MM.1S (cell line): ENCODE data around the gene MAPK12.
A peak's percentile ranks its signal among the peaks of the same experiment; 100 is the strongest.

Experiments used
- DNase-seq: peaks from one replicate; pipeline ENCODE4 v3.0.0-alpha.2; 2015
- H2AFZ ChIP-seq: fragments of 300-600 bp; sonication (generic); 2 replicates; pipeline ENCODE4 v1.6.0; 2016; ENCODE audit warnings: antibody characterized with exemption, low read length
- H3F3A ChIP-seq: fragments of 300-600 bp; sonication (generic); 2 replicates; pipeline ENCODE4 v1.6.1; 2016; ENCODE audit warnings: mild to moderate bottlenecking, antibody characterized with exemption, low read length, moderate library complexity, mixed read lengths; ENCODE audit not compliant: insufficient read depth
- H3K27ac ChIP-seq: fragments of 300-600 bp; sonication (generic); 2 replicates; pipeline ENCODE4 v1.5.1; 2016; ENCODE audit warnings: mild to moderate bottlenecking, low read length
- H3K27me3 ChIP-seq: fragments of 300-600 bp; sonication (generic); replicated peaks from 2 replicates; pipeline ENCODE4 v1.6.0; 2016; ENCODE audit warnings: low read length; ENCODE audit not compliant: insufficient read depth
- H3K36me3 ChIP-seq: fragments of 300-600 bp; sonication (generic); replicated peaks from 2 replicates; pipeline ENCODE4 v1.6.1; 2016; ENCODE audit warnings: mild to moderate bottlenecking, low read length, mixed read lengths; ENCODE audit not compliant: insufficient read depth
- H3K4me1 ChIP-seq: fragments of 300-600 bp; sonication (generic); 2 replicates; pipeline ENCODE4 v1.6.1; 2016; ENCODE audit warnings: low read length, mixed read lengths
- H3K4me2 ChIP-seq: fragments of 300-600 bp; sonication (generic); 2 replicates; pipeline ENCODE4 v1.6.0; 2016; ENCODE audit warnings: low read depth, low read length
- H3K4me3 ChIP-seq: fragments of 300-600 bp; sonication (generic); 2 replicates; pipeline ENCODE4 v1.5.1; 2016; ENCODE audit warnings: low read length, mixed read lengths
- H3K79me2 ChIP-seq: fragments of 300-600 bp; sonication (generic); 2 replicates; pipeline ENCODE4 v1.6.1; 2016; ENCODE audit warnings: mixed run types, low read length, mixed read lengths
- H3K9ac ChIP-seq: fragments of 300-600 bp; sonication (generic); 2 replicates; pipeline ENCODE4 v1.6.1; 2016; ENCODE audit warnings: low read length, mixed read lengths
- H3K9me2 ChIP-seq: fragments of 300-600 bp; sonication (generic); replicated peaks from 2 replicates; pipeline ENCODE4 v1.6.1; 2016; ENCODE audit warnings: mild to moderate bottlenecking, low read length, mixed read lengths; ENCODE audit not compliant: insufficient read depth
- H3K9me3 ChIP-seq: fragments of 300-600 bp; sonication (generic); replicated peaks from 2 replicates; pipeline ENCODE4 v1.6.1; 2016; ENCODE audit warnings: mild to moderate bottlenecking, low read length, mixed read lengths; ENCODE audit not compliant: insufficient read depth
- H4K20me1 ChIP-seq: fragments of 300-600 bp; sonication (generic); 2 replicates; pipeline ENCODE4 v1.6.1; 2016; ENCODE audit warnings: mild to moderate bottlenecking, low read length, moderate library complexity, mixed read lengths; ENCODE audit not compliant: insufficient read depth
- EZH2 ChIP-seq: fragments of 300-600 bp; sonication (generic); optimal IDR thresholded peaks from 2 replicates; pipeline ENCODE3; 2017; ENCODE audit warnings: low read depth, mild to moderate bottlenecking, antibody characterized with exemption, low read length, mixed read lengths
- EZH2phosphoT487 ChIP-seq: fragments of 300-600 bp; sonication (generic); IDR thresholded peaks from 2 replicates; pipeline ENCODE4 v1.6.1; 2018; ENCODE audit warnings: antibody characterized with exemption, low read length
- TF ChIP-seq, protein P1 (sequence below): fragments of 300-600 bp; sonication (generic); IDR thresholded peaks from 2 replicates; pipeline ENCODE4 v1.5.1; 2016; ENCODE audit warnings: antibody characterized with exemption, low read length, mixed read lengths

Gene MAPK12

DNA sequence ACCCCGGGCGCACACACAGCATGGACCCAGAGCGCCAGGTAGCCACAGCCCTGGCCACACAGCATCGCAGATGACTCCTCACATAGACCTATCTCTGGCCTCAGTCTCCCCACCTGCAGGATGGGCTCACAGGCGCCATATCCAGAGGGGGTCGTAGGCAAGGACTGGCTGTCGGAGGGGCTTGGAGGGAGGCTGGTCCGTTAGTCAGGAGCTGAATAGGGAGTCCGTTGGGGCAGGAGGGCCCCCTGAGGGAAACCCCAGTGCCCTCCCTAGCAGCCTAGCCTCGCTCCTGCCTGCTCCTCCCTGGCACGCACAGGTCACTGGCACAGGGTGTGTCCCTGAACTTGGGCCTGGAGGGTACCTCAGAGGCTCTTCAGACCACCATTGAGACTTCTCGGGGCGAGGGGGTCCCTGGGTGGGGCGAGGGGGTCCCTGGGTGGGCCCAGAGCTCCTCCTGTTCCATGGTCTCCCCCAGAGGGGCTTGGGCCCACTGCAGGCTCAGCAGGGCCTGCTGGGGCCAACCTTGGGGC, 44.0 kb upstream of the MAPK12 start:
- no peaks in the 10 kb centered on the region for H3K9me2 ChIP-seq
- no peak for DNase-seq
- H4K20me1 ChIP-seq, result no peaks in the 10 kb centered on the region
- TF ChIP-seq EZH2phosphoT487 (no peak), EZH2 (no peak)
- TF ChIP-seq, protein P1, sequence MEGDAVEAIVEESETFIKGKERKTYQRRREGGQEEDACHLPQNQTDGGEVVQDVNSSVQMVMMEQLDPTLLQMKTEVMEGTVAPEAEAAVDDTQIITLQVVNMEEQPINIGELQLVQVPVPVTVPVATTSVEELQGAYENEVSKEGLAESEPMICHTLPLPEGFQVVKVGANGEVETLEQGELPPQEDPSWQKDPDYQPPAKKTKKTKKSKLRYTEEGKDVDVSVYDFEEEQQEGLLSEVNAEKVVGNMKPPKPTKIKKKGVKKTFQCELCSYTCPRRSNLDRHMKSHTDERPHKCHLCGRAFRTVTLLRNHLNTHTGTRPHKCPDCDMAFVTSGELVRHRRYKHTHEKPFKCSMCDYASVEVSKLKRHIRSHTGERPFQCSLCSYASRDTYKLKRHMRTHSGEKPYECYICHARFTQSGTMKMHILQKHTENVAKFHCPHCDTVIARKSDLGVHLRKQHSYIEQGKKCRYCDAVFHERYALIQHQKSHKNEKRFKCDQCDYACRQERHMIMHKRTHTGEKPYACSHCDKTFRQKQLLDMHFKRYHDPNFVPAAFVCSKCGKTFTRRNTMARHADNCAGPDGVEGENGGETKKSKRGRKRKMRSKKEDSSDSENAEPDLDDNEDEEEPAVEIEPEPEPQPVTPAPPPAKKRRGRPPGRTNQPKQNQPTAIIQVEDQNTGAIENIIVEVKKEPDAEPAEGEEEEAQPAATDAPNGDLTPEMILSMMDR, result no peak
- H3K4me1 ChIP-seq, result peaks cover 22% of the 10 kb centered on the region
- no peak overlapping the region for H2AFZ ChIP-seq
- H3K79me2 ChIP-seq, result peaks cover 34% of the 10 kb centered on the region
- H3K27ac ChIP-seq, result no peak overlapping the region
- no peak overlapping the region for H3K9ac ChIP-seq
- no peaks in the 10 kb centered on the region for H3K27me3 ChIP-seq
- H3K4me2 ChIP-seq, result peak overlapping the region; percentile 79; the same call in 1 of the 2 replicates
- H3K9me3 ChIP-seq, result no peaks in the 10 kb centered on the region
- no peak overlapping the region for H3K4me3 ChIP-seq
- no peaks in the 10 kb centered on the region for H3K36me3 ChIP-seq
- peaks cover 9% of the 10 kb centered on the region for H3F3A ChIP-seq

DNA sequence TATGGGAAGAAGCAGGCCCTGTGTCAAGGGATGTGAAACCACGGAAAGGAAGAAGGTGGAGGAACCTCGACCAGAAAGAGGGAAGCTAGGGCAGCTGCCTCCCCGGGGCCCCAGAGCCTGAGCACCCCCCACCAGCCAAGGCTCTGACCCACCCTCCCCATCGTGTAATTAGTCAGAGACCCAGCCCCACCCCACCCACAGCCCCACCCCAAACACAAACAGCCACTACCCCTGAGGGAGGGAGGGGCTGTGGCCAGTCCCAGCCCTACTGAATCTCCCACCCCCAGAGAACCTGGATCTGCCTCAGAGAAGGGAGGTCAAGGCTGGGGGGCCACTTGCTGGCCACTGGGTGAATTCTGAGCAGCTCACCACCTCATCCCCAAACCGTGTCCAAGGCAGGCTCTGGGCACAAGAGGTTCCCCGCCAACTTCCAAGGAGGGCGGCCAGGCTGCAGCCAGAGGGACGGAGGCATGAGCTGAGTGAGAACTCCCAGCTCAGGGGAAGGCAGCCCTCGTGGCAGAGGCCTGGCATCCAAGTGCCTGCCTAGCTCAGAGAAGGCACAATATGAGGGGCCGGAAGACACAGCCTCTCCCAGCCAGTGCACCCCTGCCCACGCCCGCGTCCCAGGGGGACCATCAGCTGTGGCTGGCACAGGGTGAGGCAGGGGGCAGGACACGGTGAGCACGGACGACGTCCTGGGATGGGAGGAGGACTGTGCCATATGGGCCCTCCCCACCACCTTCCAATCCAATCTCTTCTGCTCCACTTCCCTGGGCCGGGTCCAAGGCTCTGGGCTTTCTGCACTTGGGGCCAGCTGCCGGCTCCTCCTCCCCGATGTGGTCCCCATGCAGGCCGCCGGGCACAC, 43.3 kb upstream of the MAPK12 start:
- no peak overlapping the region for H3K27ac ChIP-seq
- no peaks in the 10 kb centered on the region for H3K9me2 ChIP-seq
- no peak overlapping the region for H2AFZ ChIP-seq
- no peaks in the 10 kb centered on the region for H3K9me3 ChIP-seq
- peaks cover 9% of the 10 kb centered on the region for H3F3A ChIP-seq
- DNase-seq, result no peak
- peaks cover 22% of the 10 kb centered on the region for H3K4me1 ChIP-seq
- no peaks in the 10 kb centered on the region for H4K20me1 ChIP-seq
- no peaks in the 10 kb centered on the region for H3K27me3 ChIP-seq
- H3K4me2 ChIP-seq, result no peak overlapping the region
- H3K4me3 ChIP-seq, result no peak overlapping the region
- no peaks in the 10 kb centered on the region for H3K36me3 ChIP-seq
- peaks cover 35% of the 10 kb centered on the region for H3K79me2 ChIP-seq
- TF ChIP-seq, protein P1, result no peak
- H3K9ac ChIP-seq, result no peak overlapping the region

DNA sequence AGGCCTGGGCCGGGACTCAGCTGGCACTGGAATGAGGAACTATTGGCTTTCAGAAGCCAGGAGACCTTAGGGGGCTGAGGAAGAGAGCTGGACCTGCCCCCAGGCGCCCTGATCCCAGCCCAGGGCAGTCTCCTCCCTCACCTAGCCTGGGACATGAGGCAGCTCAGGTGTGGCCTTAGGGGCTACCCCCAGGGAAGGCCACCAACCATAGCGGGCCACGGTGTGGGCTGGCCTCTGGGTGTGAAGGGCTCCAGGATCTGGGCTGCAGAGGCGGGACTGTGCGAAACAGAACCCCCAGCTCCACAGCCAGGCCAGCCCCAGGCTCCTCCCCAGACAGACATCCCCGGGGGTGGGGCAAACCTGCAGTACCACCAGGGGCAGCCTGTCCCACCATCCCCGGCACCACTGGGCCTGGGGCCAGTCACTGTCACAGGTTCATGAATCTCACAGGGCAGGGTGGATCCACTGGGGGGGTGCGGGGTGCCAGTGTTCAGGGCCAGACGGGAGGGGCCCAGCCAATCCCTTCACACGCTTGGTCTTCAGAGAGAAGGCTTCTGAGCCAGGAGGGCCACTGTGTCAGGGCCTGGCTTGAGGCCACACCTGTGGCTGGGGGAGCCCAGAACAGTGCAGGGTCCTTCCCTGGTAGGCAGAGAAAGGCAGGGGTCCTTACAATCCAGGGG, 42.5 kb upstream of the MAPK12 start:
- Histone ChIP-seq H3K27me3 (no peaks in the 10 kb centered on the region), H2AFZ (no peak overlapping the region), H3K36me3 (no peaks in the 10 kb centered on the region), H3K4me3 (no peak overlapping the region), H3K4me1 (peaks cover 18% of the 10 kb centered on the region), H3K27ac (no peak overlapping the region), H3K9me3 (no peaks in the 10 kb centered on the region), H3K4me2 (no peak overlapping the region), H3K9ac (no peak overlapping the region), H4K20me1 (no peaks in the 10 kb centered on the region), H3K9me2 (no peaks in the 10 kb centered on the region), H3F3A (peaks cover 7% of the 10 kb centered on the region), H3K79me2 (peaks cover 35% of the 10 kb centered on the region)
- TF ChIP-seq, protein P1, result no peak
- TF ChIP-seq EZH2phosphoT487, result no peak
- no peak for TF ChIP-seq EZH2
- DNase-seq, result no peak
